ENCODE measurements around the gene BTG2.

The BTG2 gene

GRCh38 chr1:203276916-203277545 lies 28.3 kb upstream of the BTG2 start:
- DNase-seq (ENCODE audit: low spot score): no peak

- no peak for DNase-seq (ENCODE audit: low spot score)
These were observed 27.0 kb upstream of the BTG2 start for GRCh38 chr1:203278082-203278884.

- no peak for DNase-seq (ENCODE audit: low spot score)
These were observed 26.4 kb upstream of the BTG2 start for GRCh38 chr1:203278885-203279406.

GRCh38 chr1:203280061-203280460 lies 25.3 kb upstream of the BTG2 start:
- DNase-seq (ENCODE audit: low spot score): no peak

GRCh38 chr1:203281033-203281432 lies 24.3 kb upstream of the BTG2 start:
- no peak for DNase-seq (ENCODE audit: low spot score)

- no peak for DNase-seq (ENCODE audit: low spot score)
These were observed 23.3 kb upstream of the BTG2 start for GRCh38 chr1:203281851-203282661.

- DNase-seq (ENCODE audit: low spot score): peak; percentile 56
These were observed 22.4 kb upstream of the BTG2 start for GRCh38 chr1:203282720-203283542.

- DNase-seq (ENCODE audit: low spot score): no peak
These were observed 21.7 kb upstream of the BTG2 start for GRCh38 chr1:203283597-203283996.

GRCh38 chr1:203284411-203285123 lies 20.8 kb upstream of the BTG2 start:
- DNase-seq (ENCODE audit: low spot score): peak; percentile 1

GRCh38 chr1:203286161-203286984 lies 18.9 kb upstream of the BTG2 start:
- no peak for DNase-seq (ENCODE audit: low spot score)

- DNase-seq (ENCODE audit: low spot score): no peak
These were observed 18.0 kb upstream of the BTG2 start for GRCh38 chr1:203287109-203287893.

- peak; percentile 1 for DNase-seq (ENCODE audit: low spot score)
These were observed 17.4 kb upstream of the BTG2 start for GRCh38 chr1:203287898-203288297.

- DNase-seq (ENCODE audit: low spot score): peak; percentile 3
These were observed 16.9 kb upstream of the BTG2 start for GRCh38 chr1:203288400-203288799.

GRCh38 chr1:203289281-203289981 lies 15.9 kb upstream of the BTG2 start:
- peak; percentile 78 for DNase-seq (ENCODE audit: low spot score)

GRCh38 chr1:203289982-203290260 lies 15.4 kb upstream of the BTG2 start:
- no peak for DNase-seq (ENCODE audit: low spot score)

- peak; percentile 26 for DNase-seq (ENCODE audit: low spot score)
These were observed 14.8 kb upstream of the BTG2 start for GRCh38 chr1:203290261-203291089.

GRCh38 chr1:203291201-203292096 lies 13.9 kb upstream of the BTG2 start:
- DNase-seq (ENCODE audit: low spot score): peak; percentile 1

All from germinal center (tissue), 1 donor.